PFSK-1 (cell line): ENCODE data around the gene C1QTNF9.

Source experiments
- FOXP2 ChIP-seq: optimal IDR thresholded peaks from 2 replicates; pipeline ENCODE3; 2011; ENCODE audit warnings: borderline replicate concordance, control low read depth, inconsistent platforms; ENCODE audit not compliant: insufficient read depth; ENCODE audit errors: extremely low read length, extremely low read depth
- POLR2AphosphoS5 ChIP-seq: IDR thresholded peaks from 2 replicates; pipeline ENCODE4 v1.6.1; 2012; ENCODE audit warnings: low read depth, mild to moderate bottlenecking, control low read depth, low read length, moderate library complexity
- REST ChIP-seq, 2 experiments: IDR thresholded peaks; 2 replicates each; pipeline versions ENCODE4 v1.6.1 to v1.8.0; 2011 to 2012; ENCODE audit warnings: low read depth in 2 of 2, low read length in 2 of 2, control low read depth in 1 of 2, inconsistent platforms in 1 of 2, mild to moderate bottlenecking in 1 of 2, moderate library complexity in 1 of 2; ENCODE audit not compliant: insufficient read depth in 1 of 2
- SIN3A ChIP-seq: IDR thresholded peaks from 2 replicates; pipeline ENCODE4 v1.6.1; 2012; ENCODE audit warnings: mild to moderate bottlenecking, low read length, moderate library complexity, borderline replicate concordance; ENCODE audit not compliant: insufficient read depth
- TAF1 ChIP-seq: IDR thresholded peaks from 2 replicates; pipeline ENCODE4 v1.6.1; 2012; ENCODE audit warnings: low read length, control low read depth, borderline replicate concordance; ENCODE audit not compliant: insufficient read depth

C1QTNF9 gene

DNA sequence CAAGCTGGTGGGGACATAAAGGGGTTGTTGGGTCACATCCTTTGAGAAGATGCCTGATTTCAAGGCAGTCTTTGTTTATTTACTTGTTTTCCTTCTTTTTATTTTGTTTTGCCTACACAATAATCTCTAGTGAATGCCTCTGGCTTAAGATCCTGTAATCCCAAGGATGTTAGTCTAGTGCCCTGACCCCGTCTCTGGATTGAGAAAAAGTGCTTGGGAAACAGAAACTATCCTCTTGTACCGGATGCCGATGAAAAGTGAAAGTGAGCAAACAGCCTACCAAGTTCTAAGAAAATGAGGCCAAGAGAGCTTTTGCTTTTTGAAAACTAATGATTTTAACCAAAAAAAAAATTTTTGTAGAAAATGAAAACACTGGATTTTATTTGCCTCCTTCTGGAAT lies 42.1 kb upstream of the C1QTNF9 start:
- TF ChIP-seq REST (IDR thresholded peaks at IDR 0.05; ENCODE audit: insufficient read depth in 1 of 2, low read depth in 2 of 2, low read length in 2 of 2) (no peak), TAF1 (no peak), FOXP2 (no peak), POLR2AphosphoS5 (no peak), SIN3A (no peak)

- TF ChIP-seq FOXP2, result no peak
- no peak for TF ChIP-seq POLR2AphosphoS5
- TF ChIP-seq SIN3A, result no peak
- TF ChIP-seq REST (IDR thresholded peaks at IDR 0.05; ENCODE audit: insufficient read depth in 1 of 2, low read depth in 2 of 2, low read length in 2 of 2), result no peak
- no peak for TF ChIP-seq TAF1
Observed at GRCh38 chr13:24267801-24268200, 41.6 kb upstream of the C1QTNF9 start.

DNA sequence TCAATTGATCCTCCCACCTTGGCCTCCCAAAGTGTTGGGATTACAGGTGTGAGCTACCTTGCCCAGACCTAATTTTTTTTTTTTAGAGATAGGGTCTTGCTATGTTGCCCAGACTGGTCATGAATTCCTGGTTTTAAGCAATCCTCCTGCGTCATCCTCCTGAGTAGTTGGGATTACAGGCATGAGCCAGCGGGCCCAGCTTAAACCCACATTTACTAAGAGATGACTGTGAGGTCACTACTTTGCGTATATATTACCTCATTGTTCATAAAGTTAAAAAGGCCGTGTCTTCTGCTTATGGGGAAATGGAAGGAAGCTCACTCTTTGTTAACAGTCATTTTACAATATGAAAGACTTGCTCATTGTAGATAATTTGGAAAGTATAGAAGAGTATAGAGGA lies 39.6 kb upstream of the C1QTNF9 start:
- TF ChIP-seq POLR2AphosphoS5 (no peak), REST (IDR thresholded peaks at IDR 0.05; ENCODE audit: insufficient read depth in 1 of 2, low read depth in 2 of 2, low read length in 2 of 2) (no peak), TAF1 (no peak), FOXP2 (no peak), SIN3A (no peak)

- no peak for TF ChIP-seq REST (IDR thresholded peaks at IDR 0.05; ENCODE audit: insufficient read depth in 1 of 2, low read depth in 2 of 2, low read length in 2 of 2)
- no peak for TF ChIP-seq SIN3A
- no peak for TF ChIP-seq TAF1
- no peak for TF ChIP-seq POLR2AphosphoS5
- no peak for TF ChIP-seq FOXP2
Observed at GRCh38 chr13:24270639-24271141, 38.7 kb upstream of the C1QTNF9 start.

- TF ChIP-seq REST (IDR thresholded peaks at IDR 0.05; ENCODE audit: insufficient read depth in 1 of 2, low read depth in 2 of 2, low read length in 2 of 2) (no peak), POLR2AphosphoS5 (no peak), TAF1 (no peak), FOXP2 (no peak), SIN3A (no peak)
Observed at GRCh38 chr13:24271231-24271600, 38.2 kb upstream of the C1QTNF9 start.
